ENCODE measurements around the gene SMPX. TPM values are rescaled to one million over a fixed set of nuclear protein-coding genes. Genes with fewer than 3 reads are reported as not detected.

Gene SMPX
- total RNA-seq, 3 donors from 2014 or later = not detected

GRCh38 chrX:21735768-21736127 is 22.2 kb downstream of the SMPX start:
- no peaks in the 10 kb centered on the region for H3K36me3 Mint-ChIP-seq (ENCODE audit: insufficient read depth)
- H3K4me1 Mint-ChIP-seq (ENCODE audit: low read depth) = no peaks in the 10 kb centered on the region
- H3K4me3 Mint-ChIP-seq = no peak overlapping the region
- no peaks in the 10 kb centered on the region for H3K9me3 Mint-ChIP-seq
- ATAC-seq (no peak), DNase-seq (no peak)
- peaks cover 4% of the 10 kb centered on the region for H3K27me3 Mint-ChIP-seq (ENCODE audit: low read depth)

DNA sequence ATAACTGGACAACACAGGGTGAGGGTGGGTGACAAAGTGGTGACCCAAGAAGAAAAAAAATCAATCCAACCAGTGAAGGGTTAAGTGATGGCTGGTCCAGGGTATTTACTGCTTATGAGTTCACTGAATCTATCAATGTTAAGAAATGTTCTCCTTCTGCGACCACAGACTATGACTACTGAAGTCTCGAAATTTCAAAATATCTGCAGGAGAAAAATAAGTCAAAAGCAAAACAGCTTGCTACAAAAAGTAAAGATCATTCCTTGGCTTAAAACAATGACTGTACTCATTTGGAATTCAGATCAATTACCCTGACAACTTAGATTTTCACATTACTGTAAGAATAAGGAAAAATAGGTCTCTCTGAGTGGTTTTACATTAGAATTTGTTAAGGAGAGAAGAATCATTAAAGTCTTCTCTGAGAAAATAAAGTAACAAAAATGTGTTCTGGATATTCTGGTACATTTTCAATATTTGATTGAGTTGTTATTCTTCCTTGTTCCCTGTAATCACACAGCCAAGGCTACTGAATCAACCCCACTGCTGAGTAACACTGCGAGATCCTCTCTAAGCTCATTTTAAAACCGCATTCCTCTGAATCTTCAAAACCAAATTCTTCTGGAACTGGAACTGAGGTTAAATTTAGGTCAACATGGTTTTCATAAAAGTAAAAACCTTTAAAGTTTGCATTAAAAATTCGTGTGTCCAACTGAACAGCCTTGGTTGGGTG is 22.7 kb downstream of the SMPX start:
- no peak for DNase-seq
- Mint-ChIP-seq H3K9me3 (no peaks in the 10 kb centered on the region), H3K4me1 (ENCODE audit: low read depth) (no peaks in the 10 kb centered on the region), H3K4me3 (no peak overlapping the region), H3K36me3 (ENCODE audit: insufficient read depth) (no peaks in the 10 kb centered on the region), H3K27me3 (ENCODE audit: low read depth) (peaks cover 6% of the 10 kb centered on the region)
- ATAC-seq = no peak

GRCh38 chrX:21734175-21734574 is 23.7 kb downstream of the SMPX start:
- Mint-ChIP-seq H3K9me3 (no peaks in the 10 kb centered on the region), H3K4me3 (no peak overlapping the region), H3K36me3 (ENCODE audit: insufficient read depth) (no peaks in the 10 kb centered on the region), H3K27me3 (ENCODE audit: low read depth) (peaks cover 6% of the 10 kb centered on the region), H3K4me1 (ENCODE audit: low read depth) (no peaks in the 10 kb centered on the region)
- DNase-seq (no peak), ATAC-seq (no peak)

- H3K27me3 Mint-ChIP-seq (ENCODE audit: low read depth) = peaks cover 6% of the 10 kb centered on the region
- ATAC-seq = no peak
These were observed 24.2 kb downstream of the SMPX start for GRCh38 chrX:21733705-21734104.

DNA sequence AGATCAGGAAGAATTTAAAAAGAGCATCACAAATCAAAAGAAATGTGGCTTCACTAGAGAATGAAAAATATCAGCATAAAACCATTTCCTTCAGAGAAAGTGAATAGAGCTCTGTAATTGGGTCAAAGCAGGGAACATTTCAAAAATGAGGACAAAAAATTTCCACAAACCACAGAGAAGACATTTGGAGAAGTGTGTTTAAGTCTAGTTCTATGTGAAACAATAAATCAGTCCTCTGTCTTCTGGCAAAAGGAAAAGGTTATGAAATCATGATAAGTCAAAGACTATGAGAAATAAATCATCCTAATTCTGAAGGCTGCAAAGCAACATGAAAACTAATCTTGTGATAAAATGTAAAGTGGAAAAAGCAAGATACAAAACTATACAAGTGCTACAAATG is 27.9 kb downstream of the SMPX start:
- H3K9me3 Mint-ChIP-seq = no peaks in the 10 kb centered on the region
- ATAC-seq (no peak), DNase-seq (no peak)
- H3K4me3 Mint-ChIP-seq = no peak overlapping the region
- no peaks in the 10 kb centered on the region for H3K36me3 Mint-ChIP-seq (ENCODE audit: insufficient read depth)
- peaks cover 2% of the 10 kb centered on the region for H3K27me3 Mint-ChIP-seq (ENCODE audit: low read depth)
- no peaks in the 10 kb centered on the region for H3K4me1 Mint-ChIP-seq (ENCODE audit: low read depth)

More at GRCh38 chrX:21733705-21734104, 24.2 kb downstream of the SMPX start:
- H3K9me3 Mint-ChIP-seq = no peaks in the 10 kb centered on the region
- DNase-seq = no peak
- H3K4me1 Mint-ChIP-seq (ENCODE audit: low read depth) = no peaks in the 10 kb centered on the region
- H3K36me3 Mint-ChIP-seq (ENCODE audit: insufficient read depth) = no peaks in the 10 kb centered on the region
- H3K4me3 Mint-ChIP-seq = no peak overlapping the region

DNA sequence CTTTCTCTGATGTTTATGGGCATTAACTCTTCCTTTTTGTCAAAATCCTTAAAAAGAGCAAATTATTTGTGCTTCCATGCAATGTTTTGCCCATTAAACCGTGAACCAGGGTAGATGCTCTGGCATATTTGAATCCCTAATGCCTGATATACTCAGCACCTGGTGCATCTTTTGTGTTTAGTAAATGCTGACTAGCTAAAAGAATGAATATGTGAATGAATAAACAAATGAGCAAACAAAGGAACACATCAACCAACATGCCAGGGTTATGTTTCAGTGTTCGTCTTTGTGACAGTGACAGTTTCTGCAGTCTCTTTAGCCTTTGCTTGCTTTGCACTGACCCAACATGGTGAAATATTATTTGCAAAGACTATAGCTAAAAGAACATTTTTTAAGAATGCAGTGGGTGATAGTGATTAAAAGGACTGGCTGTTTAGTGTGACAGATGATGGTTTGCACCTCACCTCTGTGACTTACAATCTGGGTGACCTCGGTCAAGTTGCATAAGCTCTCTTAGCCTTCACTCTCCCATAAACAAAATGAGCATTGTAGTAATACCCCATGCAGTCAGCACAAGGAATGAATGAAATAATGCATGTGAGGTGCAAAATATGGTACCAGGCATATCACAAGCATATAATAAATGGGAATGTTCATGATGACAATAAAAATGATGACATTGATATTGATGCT is 29.5 kb downstream of the SMPX start:
- Mint-ChIP-seq H3K36me3 (ENCODE audit: insufficient read depth) (no peaks in the 10 kb centered on the region), H3K4me1 (ENCODE audit: low read depth) (no peaks in the 10 kb centered on the region), H3K9me3 (no peaks in the 10 kb centered on the region), H3K27me3 (ENCODE audit: low read depth) (peaks cover 2% of the 10 kb centered on the region), H3K4me3 (no peak overlapping the region)
- no peak for ATAC-seq
- DNase-seq = no peak

DNA sequence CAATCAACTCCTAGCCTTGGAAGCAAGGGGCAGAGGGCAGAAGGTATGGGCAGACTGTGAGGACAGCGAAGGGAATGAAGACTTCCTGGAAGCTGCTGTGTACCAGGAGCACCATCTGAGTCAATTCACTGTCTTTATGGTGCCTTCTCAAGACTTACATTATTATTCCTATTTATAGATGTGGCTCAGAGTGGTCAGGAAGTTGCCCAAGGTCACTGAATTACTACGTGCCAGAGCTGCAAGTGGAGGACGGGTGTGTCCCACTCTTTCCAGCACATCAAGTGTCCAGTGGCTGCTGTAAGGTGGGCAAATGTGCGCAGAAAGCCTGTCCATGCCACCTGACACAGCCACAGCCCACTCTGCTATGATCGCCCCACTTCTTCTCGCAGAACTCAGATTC is 32.0 kb downstream of the SMPX start:
- H3K4me3 Mint-ChIP-seq = no peak overlapping the region
- peaks cover 2% of the 10 kb centered on the region for H3K27me3 Mint-ChIP-seq (ENCODE audit: low read depth)
- no peaks in the 10 kb centered on the region for H3K9me3 Mint-ChIP-seq
- ATAC-seq = no peak
- no peaks in the 10 kb centered on the region for H3K36me3 Mint-ChIP-seq (ENCODE audit: insufficient read depth)
- DNase-seq = no peak
- H3K4me1 Mint-ChIP-seq (ENCODE audit: low read depth) = no peaks in the 10 kb centered on the region

DNA sequence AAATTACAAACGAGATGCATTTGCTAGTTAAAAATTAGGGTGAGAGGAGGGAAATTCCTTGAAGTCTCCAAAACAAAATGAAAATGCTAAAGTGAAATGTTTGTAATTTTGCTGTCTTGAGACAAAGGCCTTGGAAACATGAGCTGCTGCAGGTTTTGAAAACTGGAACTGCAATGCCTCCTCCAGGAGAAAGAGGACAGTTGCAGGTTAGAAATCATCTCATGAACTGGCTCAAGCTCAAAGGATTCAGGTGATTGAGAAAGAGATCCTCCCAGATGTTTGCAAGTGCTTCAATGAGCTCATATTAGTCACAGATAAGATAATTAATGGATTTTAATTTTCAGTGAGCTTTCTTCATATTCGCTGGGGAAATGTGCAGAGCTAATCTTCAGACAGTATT is 32.4 kb downstream of the SMPX start:
- no peaks in the 10 kb centered on the region for H3K36me3 Mint-ChIP-seq (ENCODE audit: insufficient read depth)
- peaks cover 2% of the 10 kb centered on the region for H3K27me3 Mint-ChIP-seq (ENCODE audit: low read depth)
- no peaks in the 10 kb centered on the region for H3K9me3 Mint-ChIP-seq
- ATAC-seq (no peak), DNase-seq (no peak)
- no peak overlapping the region for H3K4me3 Mint-ChIP-seq
- H3K4me1 Mint-ChIP-seq (ENCODE audit: low read depth) = no peaks in the 10 kb centered on the region

GRCh38 chrX:21723814-21724213 is 34.1 kb downstream of the SMPX start:
- H3K4me1 Mint-ChIP-seq (ENCODE audit: low read depth) = no peaks in the 10 kb centered on the region
- no peaks in the 10 kb centered on the region for H3K9me3 Mint-ChIP-seq
- H3K36me3 Mint-ChIP-seq (ENCODE audit: insufficient read depth) = no peaks in the 10 kb centered on the region
- H3K4me3 Mint-ChIP-seq = no peak overlapping the region
- no peaks in the 10 kb centered on the region for H3K27me3 Mint-ChIP-seq (ENCODE audit: low read depth)
- ATAC-seq = no peak
- no peak for DNase-seq

DNA sequence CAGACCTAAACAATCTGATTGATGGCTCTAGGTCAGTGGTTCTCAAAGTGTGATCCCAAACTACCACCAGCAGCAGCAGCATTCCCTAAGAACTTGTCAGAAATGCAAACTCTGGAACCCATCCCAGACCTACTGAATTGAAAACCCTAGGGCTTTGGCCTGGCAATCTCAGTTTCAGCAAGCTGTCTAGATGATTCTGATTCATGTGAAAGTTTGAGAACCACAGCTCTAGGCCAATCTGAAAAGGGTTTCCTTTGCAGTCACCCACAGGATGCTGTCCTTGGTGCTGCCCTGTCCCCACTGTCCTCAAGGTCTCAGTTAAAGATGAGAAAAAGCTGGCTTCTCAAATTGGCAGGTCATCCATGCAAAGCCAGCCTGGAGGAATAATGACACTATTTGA is 34.8 kb downstream of the SMPX start:
- H3K4me1 Mint-ChIP-seq (ENCODE audit: low read depth) = no peaks in the 10 kb centered on the region
- no peak for DNase-seq
- H3K36me3 Mint-ChIP-seq (ENCODE audit: insufficient read depth) = no peaks in the 10 kb centered on the region
- ATAC-seq = no peak
- no peaks in the 10 kb centered on the region for H3K27me3 Mint-ChIP-seq (ENCODE audit: low read depth)
- H3K9me3 Mint-ChIP-seq = no peaks in the 10 kb centered on the region
- H3K4me3 Mint-ChIP-seq = no peak overlapping the region

DNA sequence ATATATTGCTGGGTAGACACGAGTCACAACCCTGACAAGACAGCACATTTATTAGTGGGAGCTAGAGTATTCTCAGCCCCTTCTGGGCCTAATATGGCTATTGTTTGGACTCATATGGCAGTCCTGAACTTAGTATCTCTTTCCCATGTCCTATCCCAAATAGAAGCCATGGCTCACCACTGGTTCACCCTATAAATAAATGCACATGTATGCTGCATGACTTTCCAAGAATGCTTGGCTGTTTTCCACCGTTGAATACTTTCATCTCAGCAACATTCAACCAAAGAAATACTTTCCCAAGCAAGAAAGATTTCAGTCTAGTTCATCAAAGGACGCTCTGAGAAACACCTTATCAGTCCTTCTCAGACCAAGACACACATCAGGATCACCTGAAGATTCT is 36.7 kb downstream of the SMPX start:
- Mint-ChIP-seq H3K9me3 (no peaks in the 10 kb centered on the region), H3K27me3 (ENCODE audit: low read depth) (no peaks in the 10 kb centered on the region), H3K4me3 (no peak overlapping the region), H3K36me3 (ENCODE audit: insufficient read depth) (no peaks in the 10 kb centered on the region), H3K4me1 (ENCODE audit: low read depth) (no peaks in the 10 kb centered on the region)
- DNase-seq (no peak), ATAC-seq (no peak)

GRCh38 chrX:21718575-21718974 is 39.3 kb downstream of the SMPX start:
- H3K4me3 Mint-ChIP-seq = no peak overlapping the region
- no peaks in the 10 kb centered on the region for H3K36me3 Mint-ChIP-seq (ENCODE audit: insufficient read depth)
- no peaks in the 10 kb centered on the region for H3K9me3 Mint-ChIP-seq
- peaks cover 2% of the 10 kb centered on the region for H3K27me3 Mint-ChIP-seq (ENCODE audit: low read depth)
- no peaks in the 10 kb centered on the region for H3K4me1 Mint-ChIP-seq (ENCODE audit: low read depth)
- no peak for DNase-seq
- ATAC-seq = no peak

- H3K36me3 Mint-ChIP-seq (ENCODE audit: insufficient read depth) = no peaks in the 10 kb centered on the region
- no peaks in the 10 kb centered on the region for H3K4me1 Mint-ChIP-seq (ENCODE audit: low read depth)
- no peak overlapping the region for H3K4me3 Mint-ChIP-seq
- ATAC-seq (no peak), DNase-seq (no peak)
- H3K27me3 Mint-ChIP-seq (ENCODE audit: low read depth) = peaks cover 2% of the 10 kb centered on the region
- no peaks in the 10 kb centered on the region for H3K9me3 Mint-ChIP-seq
These were observed 40.1 kb downstream of the SMPX start for GRCh38 chrX:21717802-21718201.

GRCh38 chrX:21715825-21716224 is 42.1 kb downstream of the SMPX start:
- ATAC-seq = no peak
- no peaks in the 10 kb centered on the region for H3K4me1 Mint-ChIP-seq (ENCODE audit: low read depth)
- no peak overlapping the region for H3K4me3 Mint-ChIP-seq
- no peaks in the 10 kb centered on the region for H3K36me3 Mint-ChIP-seq (ENCODE audit: insufficient read depth)
- no peak for DNase-seq
- H3K27me3 Mint-ChIP-seq (ENCODE audit: low read depth) = peaks cover 2% of the 10 kb centered on the region
- no peaks in the 10 kb centered on the region for H3K9me3 Mint-ChIP-seq

- ATAC-seq (no peak), DNase-seq (no peak)
- H3K36me3 Mint-ChIP-seq (ENCODE audit: insufficient read depth) = no peaks in the 10 kb centered on the region
- H3K4me1 Mint-ChIP-seq (ENCODE audit: low read depth) = no peaks in the 10 kb centered on the region
- no peaks in the 10 kb centered on the region for H3K9me3 Mint-ChIP-seq
- H3K4me3 Mint-ChIP-seq = no peak overlapping the region
- peaks cover 2% of the 10 kb centered on the region for H3K27me3 Mint-ChIP-seq (ENCODE audit: low read depth)
These were observed 42.6 kb downstream of the SMPX start for GRCh38 chrX:21715337-21715736.
